ENCODE results near the gene ZCCHC24. TPM values are rescaled to one million over a fixed set of nuclear protein-coding genes. Genes with fewer than 3 reads are reported as not detected.

ZCCHC24 gene
- total RNA-seq, 2 experiments from 2014 or later: 0.98 to 2.2 TPM

DNA sequence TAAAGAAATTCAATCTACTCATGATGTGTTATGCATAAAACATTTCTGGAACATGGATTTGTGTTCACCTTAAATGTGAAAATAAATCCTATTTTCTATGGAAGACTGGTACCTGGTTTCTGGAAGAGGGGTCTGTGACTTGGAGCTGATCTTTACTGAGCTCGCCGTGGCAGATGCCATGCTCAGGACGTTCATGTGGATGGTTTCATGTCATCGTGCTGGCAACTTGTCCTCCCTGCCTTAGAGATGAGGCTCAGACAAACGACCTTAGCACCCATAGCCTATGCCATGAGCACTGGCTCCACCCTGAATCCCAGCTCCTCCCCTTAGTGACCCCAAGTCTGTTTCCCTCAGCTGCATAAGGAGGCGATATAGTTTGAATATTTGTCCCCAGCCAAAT lies 90.8 kb downstream of the ZCCHC24 start:
- Histone ChIP-seq H3K79me2 (ENCODE audit: insufficient read depth, low read depth, low read length) (peaks cover 2% of the 10 kb centered on the region; the same call in 1 of the 2 replicates), H3K4me1 (ENCODE audit: insufficient read depth, low read length, poor library complexity, severe bottlenecking) (no peaks in the 10 kb centered on the region), H3K9me2 (ENCODE audit: insufficient read depth, low read length) (no peaks in the 10 kb centered on the region), H4K20me1 (ENCODE audit: insufficient read depth, low read length) (no peaks in the 10 kb centered on the region; the same call in 1 of the 2 replicates), H3K4me3 (ENCODE audit: low read depth, low read length, poor library complexity, severe bottlenecking) (no peak overlapping the region), H3K9me3 (ENCODE audit: low read length) (no peaks in the 10 kb centered on the region), H3K36me3 (ENCODE audit: insufficient read depth, low read length) (peaks cover 75% of the 10 kb centered on the region), H2AFZ (ENCODE audit: low read length) (no peak overlapping the region), H3K4me2 (ENCODE audit: low read length) (no peak overlapping the region), H3K27ac (ENCODE audit: low read depth, low read length, poor library complexity, severe bottlenecking) (no peak overlapping the region)
- BruUV-seq (replicated peaks): no TSS peak
- ChIA-PET POLR2A (no interaction called here), CTCF (ENCODE audit: unreplicated experiment) (no interaction called here)
- no peak for TF ChIP-seq EZH2phosphoT487 (IDR thresholded peaks at IDR 0.05; ENCODE audit: borderline replicate concordance, low read depth, low read length)
- TF ChIP-seq, protein P1, sequence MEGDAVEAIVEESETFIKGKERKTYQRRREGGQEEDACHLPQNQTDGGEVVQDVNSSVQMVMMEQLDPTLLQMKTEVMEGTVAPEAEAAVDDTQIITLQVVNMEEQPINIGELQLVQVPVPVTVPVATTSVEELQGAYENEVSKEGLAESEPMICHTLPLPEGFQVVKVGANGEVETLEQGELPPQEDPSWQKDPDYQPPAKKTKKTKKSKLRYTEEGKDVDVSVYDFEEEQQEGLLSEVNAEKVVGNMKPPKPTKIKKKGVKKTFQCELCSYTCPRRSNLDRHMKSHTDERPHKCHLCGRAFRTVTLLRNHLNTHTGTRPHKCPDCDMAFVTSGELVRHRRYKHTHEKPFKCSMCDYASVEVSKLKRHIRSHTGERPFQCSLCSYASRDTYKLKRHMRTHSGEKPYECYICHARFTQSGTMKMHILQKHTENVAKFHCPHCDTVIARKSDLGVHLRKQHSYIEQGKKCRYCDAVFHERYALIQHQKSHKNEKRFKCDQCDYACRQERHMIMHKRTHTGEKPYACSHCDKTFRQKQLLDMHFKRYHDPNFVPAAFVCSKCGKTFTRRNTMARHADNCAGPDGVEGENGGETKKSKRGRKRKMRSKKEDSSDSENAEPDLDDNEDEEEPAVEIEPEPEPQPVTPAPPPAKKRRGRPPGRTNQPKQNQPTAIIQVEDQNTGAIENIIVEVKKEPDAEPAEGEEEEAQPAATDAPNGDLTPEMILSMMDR (conservative IDR thresholded peaks at IDR 0.05; ENCODE audit: low read length): no peak
- DNase-seq (ENCODE audit: low spot score): no peak
- intact Hi-C loops (cut with micrococcal nuclease; ENCODE audit: unreplicated experiment): no loop called here

DNA sequence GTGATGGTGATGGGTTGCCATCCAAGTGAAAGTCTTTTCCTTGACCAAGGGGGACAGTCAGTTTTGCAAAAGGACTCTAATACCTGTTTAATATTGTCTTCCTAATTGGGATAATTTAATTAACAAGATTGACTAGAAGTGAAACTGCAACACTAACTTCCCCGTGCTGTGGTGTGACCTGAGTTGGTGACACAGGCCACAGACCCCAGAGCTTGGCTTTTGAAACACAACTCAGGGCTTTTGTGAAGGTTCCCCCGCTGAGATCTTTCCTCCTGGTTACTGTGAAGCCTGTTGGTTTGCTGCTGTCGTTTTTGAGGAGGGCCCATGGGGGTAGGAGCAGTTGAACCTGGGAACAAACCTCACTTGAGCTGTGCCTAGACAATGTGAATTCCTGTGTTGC lies 91.3 kb downstream of the ZCCHC24 start:
- Histone ChIP-seq H3K9me2 (ENCODE audit: insufficient read depth, low read length) (no peaks in the 10 kb centered on the region), H2AFZ (ENCODE audit: low read length) (no peak overlapping the region), H3K9me3 (ENCODE audit: low read length) (no peaks in the 10 kb centered on the region), H3K4me2 (ENCODE audit: low read length) (no peak overlapping the region), H3K27ac (ENCODE audit: low read depth, low read length, poor library complexity, severe bottlenecking) (no peak overlapping the region), H3K36me3 (ENCODE audit: insufficient read depth, low read length) (peaks cover 80% of the 10 kb centered on the region), H3K79me2 (ENCODE audit: insufficient read depth, low read depth, low read length) (peaks cover 7% of the 10 kb centered on the region; the same call in 1 of the 2 replicates), H3K4me1 (ENCODE audit: insufficient read depth, low read length, poor library complexity, severe bottlenecking) (peaks cover 2% of the 10 kb centered on the region), H4K20me1 (ENCODE audit: insufficient read depth, low read length) (peaks cover 3% of the 10 kb centered on the region; the same call in 1 of the 2 replicates), H3K4me3 (ENCODE audit: low read depth, low read length, poor library complexity, severe bottlenecking) (no peak overlapping the region)
- TF ChIP-seq, protein P1 (conservative IDR thresholded peaks at IDR 0.05; ENCODE audit: low read length): no peak
- no peak for TF ChIP-seq EZH2phosphoT487 (IDR thresholded peaks at IDR 0.05; ENCODE audit: borderline replicate concordance, low read depth, low read length)
- TSS peak; percentile 71 for BruUV-seq (replicated peaks)
- POLR2A ChIA-PET: no interaction called here
- intact Hi-C loops (cut with micrococcal nuclease; ENCODE audit: unreplicated experiment): no loop called here
- DNase-seq (ENCODE audit: low spot score): no peak
- CTCF ChIA-PET (ENCODE audit: unreplicated experiment): no interaction called here

DNA sequence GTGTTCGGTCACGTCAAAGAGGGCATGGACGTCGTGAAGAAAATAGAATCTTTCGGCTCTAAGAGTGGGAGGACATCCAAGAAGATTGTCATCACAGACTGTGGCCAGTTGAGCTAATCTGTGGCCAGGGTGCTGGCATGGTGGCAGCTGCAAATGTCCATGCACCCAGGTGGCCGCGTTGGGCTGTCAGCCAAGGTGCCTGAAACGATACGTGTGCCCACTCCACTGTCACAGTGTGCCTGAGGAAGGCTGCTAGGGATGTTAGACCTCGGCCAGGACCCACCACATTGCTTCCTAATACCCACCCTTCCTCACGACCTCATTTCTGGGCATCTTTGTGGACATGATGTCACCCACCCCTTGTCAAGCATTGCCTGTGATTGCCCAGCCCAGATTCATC lies 91.7 kb downstream of the ZCCHC24 start:
- intact Hi-C loops (cut with micrococcal nuclease; ENCODE audit: unreplicated experiment): no loop called here
- H3K79me2 ChIP-seq (ENCODE audit: insufficient read depth, low read depth, low read length): peaks cover 11% of the 10 kb centered on the region
- POLR2A ChIA-PET: no interaction called here
- no peaks in the 10 kb centered on the region for H3K9me2 ChIP-seq (ENCODE audit: insufficient read depth, low read length)
- BruUV-seq (replicated peaks): no TSS peak
- no peak overlapping the region for H3K27ac ChIP-seq (ENCODE audit: low read depth, low read length, poor library complexity, severe bottlenecking)
- no peaks in the 10 kb centered on the region for H3K9me3 ChIP-seq (ENCODE audit: low read length)
- CTCF ChIA-PET (ENCODE audit: unreplicated experiment): no interaction called here
- peaks cover 6% of the 10 kb centered on the region for H3K4me1 ChIP-seq (ENCODE audit: insufficient read depth, low read length, poor library complexity, severe bottlenecking)
- no peak for DNase-seq (ENCODE audit: low spot score)
- H3K36me3 ChIP-seq (ENCODE audit: insufficient read depth, low read length): peaks cover 84% of the 10 kb centered on the region
- peaks cover 7% of the 10 kb centered on the region for H4K20me1 ChIP-seq (ENCODE audit: insufficient read depth, low read length)
- H3K4me2 ChIP-seq (ENCODE audit: low read length): no peak overlapping the region
- no peak for TF ChIP-seq EZH2phosphoT487 (IDR thresholded peaks at IDR 0.05; ENCODE audit: borderline replicate concordance, low read depth, low read length)
- TF ChIP-seq, protein P1 (conservative IDR thresholded peaks at IDR 0.05; ENCODE audit: low read length): no peak
- H3K4me3 ChIP-seq (ENCODE audit: low read depth, low read length, poor library complexity, severe bottlenecking): no peak overlapping the region
- H2AFZ ChIP-seq (ENCODE audit: low read length): no peak overlapping the region

All from OCI-LY7 (cell line).